ENCODE results near the gene FAM43A.

Gene FAM43A, protein sequence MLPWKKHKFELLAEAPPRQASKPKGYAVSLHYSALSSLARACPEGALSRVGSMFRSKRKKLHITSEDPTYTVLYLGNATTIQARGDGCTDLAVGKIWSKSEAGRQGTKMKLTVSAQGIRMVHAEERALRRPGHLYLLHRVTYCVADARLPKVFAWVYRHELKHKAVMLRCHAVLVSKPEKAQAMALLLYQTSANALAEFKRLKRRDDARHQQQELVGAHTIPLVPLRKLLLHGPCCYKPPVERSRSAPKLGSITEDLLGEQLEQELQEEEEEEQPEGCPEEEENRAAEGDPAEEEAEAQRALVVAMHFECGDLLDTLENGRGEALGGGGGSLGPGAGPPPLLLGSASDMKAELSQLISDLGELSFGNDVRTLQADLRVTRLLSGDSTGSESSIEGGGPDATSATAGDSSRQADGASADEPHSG

DNA sequence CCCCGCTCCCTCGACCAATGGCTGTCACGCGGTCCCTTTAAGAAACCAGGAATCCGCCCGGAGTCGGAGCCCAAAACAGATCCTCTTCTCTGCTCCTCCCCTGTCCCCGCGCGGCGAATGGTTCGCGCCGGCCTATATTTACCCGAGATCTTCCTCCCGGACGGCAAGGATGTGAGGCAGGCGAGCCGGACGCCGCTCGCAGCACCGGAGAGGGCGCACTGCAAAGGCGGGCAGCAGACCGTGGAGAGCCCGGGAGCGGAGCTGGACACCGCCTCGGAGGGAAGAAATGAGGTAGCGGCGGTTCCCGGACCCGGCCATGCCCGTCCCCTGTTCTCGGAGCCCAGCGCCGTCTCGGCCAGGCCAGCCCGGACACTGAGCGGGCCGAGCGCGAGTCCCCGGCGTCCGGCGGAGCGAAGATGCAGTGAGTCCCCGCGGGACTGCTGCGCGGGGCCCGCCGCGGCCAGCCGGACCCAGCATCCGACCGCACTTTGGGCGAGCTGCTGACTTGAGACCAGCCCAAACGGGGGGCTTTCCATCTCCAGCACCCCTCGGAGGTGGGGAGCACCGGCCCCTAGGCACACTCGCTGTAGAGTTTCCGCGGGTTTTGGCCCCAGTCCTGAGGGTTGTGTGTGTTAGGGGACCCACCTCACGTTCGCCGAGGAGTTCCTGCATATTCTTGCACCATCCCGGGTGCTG is at the start of gene FAM43A:
FAM43A (plus strand) TSS at position 166 of the 696 bp plus-strand sequence. CDS start 944 bp downstream, outside the sequence.
- peak; percentile 57 to 79 for DNase-seq (ENCODE audit: low read depth in 2 of 2)

DNA sequence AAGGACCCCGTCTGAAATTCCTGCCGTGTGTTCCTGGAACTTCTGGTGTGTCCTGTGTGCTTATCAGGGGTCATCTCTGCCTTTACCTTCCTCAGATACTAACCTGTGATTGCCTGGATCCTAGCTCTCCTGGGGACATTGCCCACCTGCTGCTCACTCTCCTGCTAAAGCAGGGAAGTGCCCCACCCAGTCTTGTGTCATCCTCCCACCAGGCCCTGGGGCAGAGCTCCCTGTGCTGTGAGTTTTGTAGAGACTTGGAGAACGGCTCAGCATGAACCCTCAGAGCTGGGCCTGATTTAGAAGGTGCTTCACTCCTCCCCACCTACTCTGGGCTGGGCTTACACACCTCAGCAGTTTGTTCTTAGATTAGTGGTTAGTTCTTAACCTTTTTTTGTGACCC is 48.6 kb upstream of the FAM43A start:
- DNase-seq (ENCODE audit: low read depth in 2 of 2) = no peak

DNA sequence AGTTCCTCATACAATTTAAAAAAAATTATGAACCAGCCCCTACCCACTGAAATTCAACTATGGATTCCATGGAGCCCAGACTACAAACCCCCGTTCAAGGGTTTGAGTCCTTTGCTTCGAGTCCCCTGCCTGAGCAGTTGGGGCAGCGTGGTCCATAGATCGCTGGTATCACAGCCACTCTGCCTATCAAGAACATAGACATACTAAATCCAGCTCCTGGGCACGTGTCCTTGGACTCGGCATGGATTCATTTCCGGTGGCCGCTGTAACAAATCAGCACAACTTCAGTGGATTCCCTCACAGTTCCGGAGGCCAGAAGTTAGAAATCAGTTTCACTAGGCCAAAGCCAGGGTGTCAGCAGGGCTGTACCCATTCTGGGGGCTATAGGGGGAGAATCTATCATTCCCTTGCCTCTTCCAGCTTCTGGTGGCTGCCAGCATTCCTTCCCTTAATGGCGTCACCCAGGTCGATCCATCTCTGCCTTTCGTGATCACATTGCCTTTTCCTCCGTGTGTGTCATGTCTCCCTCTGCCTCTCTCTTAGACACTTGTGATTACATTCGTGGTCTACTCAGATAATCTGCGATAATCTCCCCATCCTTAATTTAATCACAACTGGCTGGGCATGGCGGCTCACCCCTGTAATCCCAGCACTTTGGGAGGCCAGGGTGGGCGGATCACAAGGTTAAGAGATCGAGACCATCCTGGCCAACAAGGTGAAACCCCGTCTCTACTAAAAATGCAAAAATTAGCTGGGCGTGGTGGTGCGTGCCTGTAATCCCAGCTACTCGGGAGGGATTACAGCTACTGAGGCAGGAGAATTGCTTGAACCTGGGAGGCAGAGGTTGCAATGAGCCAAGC is 47.9 kb upstream of the FAM43A start:
- DNase-seq (ENCODE audit: low read depth in 2 of 2) = no peak

DNA sequence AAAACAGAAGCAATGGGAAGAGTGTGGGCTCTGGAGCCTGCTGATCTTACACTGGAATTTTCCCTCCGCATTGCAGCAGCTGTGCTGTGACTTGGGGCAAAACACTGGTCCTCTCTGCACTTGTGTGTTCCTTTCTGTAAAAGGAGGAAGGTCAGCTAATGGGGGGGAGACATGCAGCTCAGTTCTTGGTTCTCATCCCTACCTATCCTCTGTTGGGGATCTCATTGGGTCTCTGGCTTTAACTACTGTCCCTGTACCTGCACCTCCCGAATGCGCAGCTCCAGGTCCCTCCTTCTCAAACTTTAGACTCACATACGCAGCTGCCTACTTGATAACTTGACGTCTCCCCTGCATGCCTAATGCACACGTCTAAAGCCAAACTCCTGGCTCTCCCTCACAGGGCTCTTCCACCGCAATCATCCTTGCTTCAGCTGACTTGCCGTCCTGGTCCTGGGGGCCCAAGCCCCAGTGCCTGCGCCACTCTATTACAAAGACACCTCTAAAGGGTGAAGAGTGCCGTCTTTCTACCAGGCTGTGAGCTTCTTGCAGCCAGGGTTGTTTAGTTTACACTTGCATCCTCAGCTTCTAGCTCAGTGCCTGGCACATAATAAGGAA is 46.6 kb upstream of the FAM43A start:
- no peak for DNase-seq (ENCODE audit: low read depth in 2 of 2)

DNA sequence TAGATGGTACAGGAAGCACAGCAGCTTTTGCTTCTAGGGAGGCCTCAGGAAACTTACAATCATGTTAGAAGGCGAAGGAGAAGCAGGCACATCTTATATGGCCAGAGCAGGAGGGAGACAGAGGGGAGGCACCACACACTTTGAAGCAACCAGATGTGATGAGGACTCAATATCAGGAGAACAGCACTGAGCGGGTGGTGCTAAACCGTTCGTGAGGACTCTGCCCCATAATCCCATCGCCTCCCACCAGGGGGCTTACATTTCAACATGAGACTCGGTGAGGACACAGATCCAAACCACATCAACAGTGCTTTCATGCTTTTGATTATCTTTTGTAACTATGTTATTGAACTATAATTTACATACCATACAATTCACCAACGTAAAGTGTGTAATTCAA is 44.9 kb upstream of the FAM43A start:
- peak in 1 of 2 experiments; percentile 17 for DNase-seq (ENCODE audit: low read depth in 2 of 2)

DNA sequence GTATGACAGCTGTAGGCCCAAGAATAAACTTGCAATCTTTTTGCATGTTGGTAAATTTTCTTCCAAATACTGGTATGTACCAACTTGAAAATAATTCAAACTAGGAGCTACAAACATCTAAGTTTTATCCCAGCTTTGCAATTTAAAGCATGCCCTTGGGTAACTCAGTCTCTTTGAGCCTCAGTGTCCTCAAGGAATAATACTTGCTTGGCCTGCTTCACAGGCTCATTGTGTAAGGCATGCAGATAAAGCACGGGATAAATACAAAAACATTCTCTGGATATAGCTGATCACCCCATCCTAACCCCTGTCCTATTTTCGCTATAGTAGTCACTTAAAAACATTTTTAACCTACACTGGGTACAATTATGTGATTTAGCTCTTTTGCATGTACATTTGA is 42.9 kb upstream of the FAM43A start:
- DNase-seq (ENCODE audit: low read depth in 2 of 2) = no peak

DNA sequence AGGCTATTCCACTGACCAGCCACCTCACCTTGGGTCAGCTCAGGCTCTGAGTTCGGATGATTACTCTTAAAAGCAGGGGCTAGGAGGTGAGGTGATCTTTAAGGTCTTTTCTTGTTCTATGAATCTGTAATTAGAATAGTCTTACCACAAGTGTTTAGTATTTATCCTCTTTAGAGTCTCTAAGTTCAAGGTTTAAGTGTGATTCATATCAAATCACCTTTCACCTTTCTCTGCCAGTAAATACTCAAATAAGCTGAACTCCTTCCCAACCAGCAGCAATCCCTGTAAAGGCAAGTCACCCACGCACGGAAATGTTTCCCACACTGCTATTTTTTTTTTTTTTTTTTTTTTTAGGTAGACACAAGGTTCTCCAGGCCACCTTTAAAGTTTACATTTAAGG is 37.9 kb upstream of the FAM43A start:
- DNase-seq (ENCODE audit: low read depth in 2 of 2) = no peak

DNA sequence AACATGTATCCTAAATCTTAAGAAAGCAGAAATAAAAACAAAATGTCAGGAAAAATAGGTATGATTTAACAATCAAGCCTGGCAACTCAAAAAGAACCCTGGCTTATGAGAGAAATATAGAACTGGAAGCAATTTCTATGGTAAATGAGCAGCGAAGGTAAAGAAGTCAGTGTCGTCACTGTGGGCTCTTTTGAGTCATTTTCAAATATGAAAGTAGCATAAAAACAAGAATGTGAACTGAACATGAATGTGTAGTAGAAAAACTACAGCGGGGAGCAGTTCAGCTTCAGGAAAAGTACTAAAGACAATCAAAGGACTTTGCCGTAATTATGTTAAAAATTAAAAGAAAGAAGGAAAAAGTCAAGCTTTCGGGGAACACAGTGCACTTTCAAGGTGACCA is 31.2 kb upstream of the FAM43A start:
- no peak for DNase-seq (ENCODE audit: low read depth in 2 of 2)

DNA sequence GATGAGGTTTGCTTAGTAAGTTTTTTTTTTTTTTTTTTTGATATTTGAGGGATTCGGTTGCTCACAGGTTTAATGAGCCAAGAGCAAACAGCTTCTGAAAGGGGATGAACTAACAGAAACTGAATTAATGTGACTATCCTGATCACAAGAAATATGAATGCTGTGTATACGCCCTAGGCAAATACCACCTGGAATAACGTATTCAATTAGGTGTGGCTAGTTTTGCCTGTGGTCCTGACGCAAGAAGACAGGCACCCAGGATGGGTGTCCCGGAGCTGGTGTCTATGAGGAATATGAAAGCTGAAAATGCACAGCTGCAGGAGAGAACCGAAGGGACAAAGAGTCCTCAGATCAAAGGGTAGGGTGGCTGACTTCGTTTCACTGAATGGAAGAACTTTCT is 28.2 kb upstream of the FAM43A start:
- no peak for DNase-seq (ENCODE audit: low read depth in 2 of 2)

DNA sequence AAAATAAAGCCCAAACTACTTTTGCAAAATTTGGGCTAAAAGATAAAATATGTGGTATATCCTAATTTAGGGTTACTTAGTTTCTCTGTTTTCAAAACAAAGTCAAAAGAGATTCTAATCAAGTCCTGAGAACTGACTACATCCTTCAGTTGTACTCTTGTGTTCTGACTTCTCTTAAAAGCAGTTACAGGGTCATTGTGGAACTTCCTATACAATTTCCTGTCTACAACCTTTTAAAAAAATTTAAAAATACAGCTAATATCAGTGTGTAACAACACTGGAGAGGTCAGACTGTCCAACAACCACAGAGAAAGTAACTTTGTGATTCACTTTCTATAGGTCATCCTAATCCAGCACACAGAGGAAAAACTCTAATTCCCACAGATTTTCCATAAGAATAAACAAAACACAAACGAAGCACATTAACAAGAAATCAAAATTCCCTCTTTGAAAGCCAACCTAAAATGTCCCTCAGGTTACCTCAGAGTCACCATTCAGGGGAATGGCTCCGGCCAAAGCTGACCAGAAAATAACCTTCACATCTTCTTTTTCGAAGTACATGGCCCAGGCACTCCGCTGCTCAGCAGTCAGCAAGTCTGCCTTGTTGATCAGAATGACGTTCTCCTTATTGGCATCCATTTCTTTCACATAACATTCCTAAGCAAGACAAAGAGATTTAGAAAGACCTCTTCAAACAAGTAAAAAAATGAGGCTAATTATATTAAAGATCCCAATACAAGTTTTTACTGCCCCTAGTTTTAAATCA is 27.0 kb upstream of the FAM43A start:
- no peak for DNase-seq (ENCODE audit: low read depth in 2 of 2)

DNA sequence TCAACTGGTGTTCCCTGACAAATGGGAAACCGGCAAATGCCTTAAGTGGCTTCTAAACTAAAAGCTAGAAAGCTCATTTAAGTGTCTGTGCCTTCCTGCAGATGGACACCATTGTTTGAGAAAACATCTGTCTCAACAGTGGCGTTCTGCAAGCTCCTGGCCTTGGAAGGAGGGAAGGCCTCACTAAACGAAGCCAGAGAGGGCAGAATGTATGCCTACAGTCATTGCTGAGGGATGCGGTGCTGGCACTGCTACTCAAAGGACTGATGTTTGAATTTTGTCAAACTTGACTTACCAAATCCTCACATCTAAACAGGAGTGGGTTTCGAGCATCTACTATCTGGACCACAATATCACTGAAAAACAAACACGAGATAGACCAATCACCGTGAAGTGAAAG is 25.9 kb upstream of the FAM43A start:
- DNase-seq (ENCODE audit: low read depth in 2 of 2) = no peak

DNA sequence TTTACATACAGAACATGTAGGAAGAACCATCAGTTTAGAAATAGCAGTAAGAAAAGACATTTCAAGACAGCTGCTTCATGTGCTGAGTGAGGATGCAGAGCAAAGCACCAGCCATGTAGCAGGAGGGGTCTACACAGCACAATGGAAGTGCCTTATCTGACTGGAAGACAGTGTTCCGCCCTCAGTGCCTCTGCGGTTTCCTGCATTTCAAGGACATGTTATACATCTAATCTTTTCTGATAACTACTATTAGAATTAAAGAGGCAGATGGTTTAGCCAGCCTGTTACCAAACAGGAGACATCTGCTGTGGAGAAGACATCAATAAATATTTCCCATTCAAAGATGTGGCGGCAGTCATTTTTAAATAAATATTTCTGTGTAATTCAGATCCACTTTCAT is 24.3 kb upstream of the FAM43A start:
- DNase-seq (ENCODE audit: low read depth in 2 of 2) = no peak

DNA sequence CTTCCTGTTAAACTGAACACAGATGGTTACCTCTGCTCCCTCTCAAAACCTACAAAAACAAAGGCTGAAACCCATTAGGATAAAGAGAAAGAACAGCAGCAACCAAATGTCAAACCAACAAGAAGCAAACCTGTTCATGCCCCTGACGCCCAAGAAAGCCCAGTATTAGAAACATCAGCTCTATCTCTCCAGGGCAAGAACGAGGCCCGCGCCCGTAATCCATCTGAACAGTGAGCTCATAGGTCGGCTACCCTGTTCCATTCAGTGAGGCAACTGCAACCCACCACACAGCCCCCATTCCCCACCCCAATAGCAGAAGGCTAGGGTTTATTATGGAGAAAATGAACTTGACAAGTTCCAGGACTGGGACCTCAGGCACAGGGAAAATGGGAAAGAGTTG is 23.7 kb upstream of the FAM43A start:
- no peak for DNase-seq (ENCODE audit: low read depth in 2 of 2)

DNA sequence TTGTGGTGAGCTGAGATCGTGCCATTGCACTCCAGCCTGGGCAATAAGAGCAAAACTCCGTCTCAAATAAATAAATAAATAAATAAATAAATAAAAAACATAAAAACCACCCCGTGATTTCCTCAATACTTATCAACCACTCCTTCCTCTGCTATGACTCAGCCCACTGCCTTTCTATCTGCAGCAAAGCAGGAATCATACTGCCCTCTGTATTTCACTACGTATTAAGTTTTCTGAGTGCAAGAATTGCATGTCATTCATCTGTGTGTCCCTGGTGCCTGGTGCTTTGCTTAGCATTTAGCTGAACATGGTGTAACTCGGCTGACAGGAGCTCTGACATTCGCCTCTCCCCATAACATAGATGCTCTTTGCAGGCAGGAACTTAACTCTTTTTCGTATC is 20.8 kb upstream of the FAM43A start:
- DNase-seq (ENCODE audit: low read depth in 2 of 2) = no peak

DNA sequence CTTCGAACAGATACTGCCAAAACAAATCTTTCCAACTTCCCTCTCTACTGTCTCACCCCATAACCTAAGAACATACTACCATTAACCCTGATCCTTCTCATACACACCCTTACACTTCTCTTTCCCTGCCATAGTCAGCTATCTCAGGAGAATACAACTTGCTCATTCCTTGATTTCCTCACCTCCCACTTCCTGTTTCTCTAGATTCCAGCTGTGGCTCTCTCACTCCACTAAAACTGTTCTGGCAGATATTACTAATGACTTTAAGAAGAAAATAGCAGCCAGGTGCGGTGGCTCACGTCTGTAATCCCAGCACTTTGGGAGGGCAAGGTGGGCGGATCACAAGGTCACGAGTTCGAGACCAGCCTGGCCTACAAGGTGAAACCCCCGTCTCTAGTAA is 18.3 kb upstream of the FAM43A start:
- no peak for DNase-seq (ENCODE audit: low read depth in 2 of 2)

DNA sequence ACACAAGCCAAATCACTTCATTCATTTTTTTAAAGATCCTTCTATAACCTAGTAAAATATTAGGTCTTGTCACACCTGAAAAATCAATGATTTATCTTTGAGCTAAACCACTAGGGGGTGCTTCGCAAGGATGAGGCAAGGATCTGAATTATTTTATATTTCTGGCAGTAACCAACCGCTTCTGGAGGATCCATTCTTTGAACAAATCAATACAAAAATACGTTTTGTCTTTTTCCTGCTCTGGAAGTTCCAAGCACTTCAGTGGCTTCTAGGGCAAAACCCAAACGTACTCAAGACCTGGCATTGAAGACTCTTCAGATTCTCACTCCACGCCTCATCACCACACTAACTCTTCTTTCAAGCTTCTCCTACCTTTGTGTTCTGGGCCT is 14.2 kb upstream of the FAM43A start:
- no peak for DNase-seq (ENCODE audit: low read depth in 2 of 2)

DNA sequence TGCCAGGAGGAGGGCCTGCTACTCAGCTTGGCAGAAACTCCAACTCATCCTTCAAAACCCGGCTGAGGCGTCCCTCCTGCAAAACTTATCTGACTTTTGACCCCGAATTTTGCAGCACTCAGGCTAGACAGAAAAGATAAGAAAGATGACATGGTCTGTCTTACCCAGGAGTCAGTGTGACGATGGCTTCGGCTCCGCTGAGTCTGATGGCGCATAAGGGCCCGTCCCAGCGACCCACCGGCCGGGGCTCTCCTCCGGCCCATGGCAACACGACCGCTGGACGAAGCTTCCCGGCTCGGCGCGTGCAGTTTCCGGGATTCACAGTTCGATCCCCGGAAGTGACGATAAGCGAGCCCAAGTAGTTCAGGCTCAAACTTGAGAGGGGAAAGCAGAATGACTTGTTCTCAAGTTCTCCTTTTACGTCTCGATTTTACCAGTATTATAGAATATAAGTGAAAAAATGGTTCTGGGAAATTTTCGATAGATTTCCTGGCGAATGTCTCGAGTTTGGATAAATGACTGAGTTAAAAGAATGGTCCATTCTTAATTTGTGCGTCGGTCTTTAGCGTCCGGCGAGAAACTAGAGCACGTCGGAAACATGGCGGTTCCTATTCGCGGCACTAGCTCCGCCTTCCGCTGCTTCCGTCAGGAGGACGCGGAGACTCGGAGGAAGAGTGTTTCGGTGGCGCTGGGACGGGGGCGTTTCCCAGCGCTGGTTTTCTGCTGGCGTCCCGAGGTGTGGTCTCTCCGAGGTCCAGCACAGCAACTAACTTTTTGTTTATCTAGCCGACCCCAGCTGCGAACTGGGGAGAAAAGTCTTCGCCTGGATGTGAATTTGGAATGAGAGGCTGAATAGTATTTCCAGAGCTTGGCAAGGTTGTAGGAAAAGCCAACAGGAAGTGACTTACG is 13.5 kb upstream of the FAM43A start, which contains the start of gene LSG1:
LSG1 (minus strand) TSS at position 292 of the 909 bp plus-strand sequence; CDS start at position 263, 29 bp downstream.
- DNase-seq (ENCODE audit: low read depth in 2 of 2) = peak; percentile 76 to 85

DNA sequence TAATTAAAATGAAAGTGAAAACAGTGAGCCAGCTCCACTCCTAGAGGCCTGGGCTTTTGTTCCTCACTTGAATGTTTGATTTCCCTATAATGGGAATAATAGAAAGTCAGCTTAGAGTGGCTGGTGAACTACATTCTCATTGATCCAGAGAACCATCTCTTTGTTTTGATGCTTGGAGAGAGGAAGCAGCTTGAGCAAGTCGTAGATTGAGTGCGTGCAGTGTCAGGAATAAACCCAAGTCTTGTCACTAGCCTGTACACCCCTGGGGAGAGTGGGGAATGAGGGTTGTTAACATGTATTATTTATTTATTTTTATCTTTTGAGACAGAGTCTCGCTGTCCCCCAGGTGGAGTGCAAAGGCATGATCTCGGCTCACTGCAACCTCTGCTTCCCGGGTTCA is 12.8 kb upstream of the FAM43A start:
- no peak for DNase-seq (ENCODE audit: low read depth in 2 of 2)

DNA sequence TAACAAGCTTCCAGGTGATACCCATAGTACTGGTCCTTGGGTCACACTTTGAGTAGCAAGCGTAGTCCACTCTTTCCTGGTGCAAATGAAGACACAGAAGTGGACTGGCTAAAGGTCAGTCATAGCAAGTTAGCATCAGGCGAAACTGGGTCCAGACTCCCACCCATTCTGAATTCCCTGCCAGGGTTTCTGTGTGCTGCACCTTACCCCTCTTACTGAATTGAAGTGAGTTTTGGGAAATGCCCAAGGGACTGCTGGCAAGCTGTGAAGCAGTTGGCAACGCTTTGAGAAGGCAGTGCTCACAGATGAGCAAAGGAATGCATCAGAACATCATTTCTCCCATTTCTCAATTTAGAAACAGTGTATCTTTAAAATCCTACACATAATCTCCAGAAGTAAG is 11.9 kb upstream of the FAM43A start:
- DNase-seq (ENCODE audit: low read depth in 2 of 2) = no peak

DNA sequence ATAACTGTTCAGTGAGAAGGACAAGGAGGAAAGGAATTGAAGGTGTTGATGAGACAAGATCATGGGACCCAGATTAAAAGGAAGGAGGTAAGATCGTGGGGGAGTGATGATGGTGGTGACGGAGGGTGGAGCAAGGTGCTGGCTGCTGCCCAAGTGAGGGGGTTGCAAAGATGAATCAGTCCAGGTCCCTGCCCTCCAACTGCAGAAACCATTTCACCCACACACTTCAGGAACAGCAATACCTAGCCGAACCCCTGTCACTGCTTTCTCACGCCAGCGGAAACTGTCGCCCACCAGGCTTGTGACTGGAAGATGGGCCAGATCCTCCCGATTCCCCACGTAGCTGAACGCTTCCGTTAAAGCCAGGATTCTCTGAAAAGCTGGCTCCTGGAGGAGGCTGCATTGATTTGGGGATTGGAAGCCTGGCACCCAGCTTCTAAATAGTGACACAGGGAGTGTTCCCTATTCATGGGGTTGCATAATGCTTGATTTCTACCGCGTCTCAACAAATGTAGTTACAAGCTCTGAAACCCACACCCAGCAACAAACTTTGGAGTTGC is 10.5 kb upstream of the FAM43A start:
- peak; percentile 46 to 71 for DNase-seq (ENCODE audit: low read depth in 2 of 2)
